ENCODE data around the gene FARP1. TPM values are rescaled to one million over a fixed set of nuclear protein-coding genes. Genes with fewer than 3 reads are reported as not detected.
"Not testable (repeated sequence)": the region's sequence is repeated elsewhere in the genome, so short reads cannot be mapped to it uniquely, and the experiment has no call there.

FARP1 gene
- total RNA-seq, 1 donor: 0.42 TPM

DNA sequence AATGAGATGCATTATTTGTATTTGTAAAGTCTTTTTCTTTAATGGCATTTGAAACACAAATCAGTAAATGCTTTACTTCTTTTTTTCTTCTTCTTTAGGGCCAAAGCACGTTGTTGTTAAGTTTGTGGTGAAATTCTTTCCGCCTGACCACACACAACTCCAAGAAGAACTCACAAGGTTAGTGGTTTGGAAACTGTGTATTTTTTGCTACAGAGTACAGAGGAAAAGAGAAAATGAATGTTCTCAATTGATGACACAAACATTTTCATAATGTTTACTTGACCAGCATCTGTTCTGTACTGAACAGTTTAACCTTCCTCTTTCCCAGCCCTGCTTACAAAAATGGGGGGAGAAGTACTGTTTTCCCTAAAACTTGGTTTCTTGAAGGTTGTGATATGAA is 225.1 kb downstream of the FARP1 start:
- Histone ChIP-seq H3K27me3 (ENCODE audit: insufficient read depth, low read length) (no peaks in the 10 kb centered on the region), H3K4me1 (ENCODE audit: insufficient read depth, low read length) (no peaks in the 10 kb centered on the region), H3K9me3 (ENCODE audit: low read depth, low read length) (no peaks in the 10 kb centered on the region), H3K4me3 (ENCODE audit: low read length) (no peak overlapping the region)

GRCh38 chr13:98369520-98369919 is 226.6 kb downstream of the FARP1 start:
- not testable (repeated sequence) for H3K4me1 ChIP-seq (ENCODE audit: insufficient read depth, low read length); H3K27me3 ChIP-seq (ENCODE audit: insufficient read depth, low read length); H3K4me3 ChIP-seq (ENCODE audit: low read length); H3K9me3 ChIP-seq (ENCODE audit: low read depth, low read length)

- no peaks in the 10 kb centered on the region for H3K4me1 ChIP-seq (ENCODE audit: insufficient read depth, low read length)
- H3K4me3 ChIP-seq (ENCODE audit: low read length): no peak overlapping the region
- H3K9me3 ChIP-seq (ENCODE audit: low read depth, low read length): no peaks in the 10 kb centered on the region
- H3K27me3 ChIP-seq (ENCODE audit: insufficient read depth, low read length): no peaks in the 10 kb centered on the region
Observed at GRCh38 chr13:98370261-98370660, 227.4 kb downstream of the FARP1 start.

GRCh38 chr13:98370806-98371515 is 228.1 kb downstream of the FARP1 start:
- Histone ChIP-seq H3K9me3 (ENCODE audit: low read depth, low read length) (no peaks in the 10 kb centered on the region), H3K4me1 (ENCODE audit: insufficient read depth, low read length) (no peaks in the 10 kb centered on the region), H3K4me3 (ENCODE audit: low read length) (no peak overlapping the region), H3K27me3 (ENCODE audit: insufficient read depth, low read length) (no peaks in the 10 kb centered on the region)

- H3K4me3 ChIP-seq (ENCODE audit: low read length): no peak overlapping the region
- no peaks in the 10 kb centered on the region for H3K4me1 ChIP-seq (ENCODE audit: insufficient read depth, low read length)
- no peaks in the 10 kb centered on the region for H3K27me3 ChIP-seq (ENCODE audit: insufficient read depth, low read length)
- no peaks in the 10 kb centered on the region for H3K9me3 ChIP-seq (ENCODE audit: low read depth, low read length)
Observed at GRCh38 chr13:98371516-98372023, 228.7 kb downstream of the FARP1 start.

- Histone ChIP-seq H3K4me1 (ENCODE audit: insufficient read depth, low read length) (no peaks in the 10 kb centered on the region), H3K9me3 (ENCODE audit: low read depth, low read length) (no peaks in the 10 kb centered on the region), H3K27me3 (ENCODE audit: insufficient read depth, low read length) (no peaks in the 10 kb centered on the region), H3K4me3 (ENCODE audit: low read length) (no peak overlapping the region)
Observed at GRCh38 chr13:98372876-98373275, 230.0 kb downstream of the FARP1 start.

GRCh38 chr13:98374750-98375149 is 231.9 kb downstream of the FARP1 start:
- Histone ChIP-seq H3K4me3 (ENCODE audit: low read length) (no peak overlapping the region), H3K27me3 (ENCODE audit: insufficient read depth, low read length) (no peaks in the 10 kb centered on the region), H3K9me3 (ENCODE audit: low read depth, low read length) (no peaks in the 10 kb centered on the region), H3K4me1 (ENCODE audit: insufficient read depth, low read length) (no peaks in the 10 kb centered on the region)

DNA sequence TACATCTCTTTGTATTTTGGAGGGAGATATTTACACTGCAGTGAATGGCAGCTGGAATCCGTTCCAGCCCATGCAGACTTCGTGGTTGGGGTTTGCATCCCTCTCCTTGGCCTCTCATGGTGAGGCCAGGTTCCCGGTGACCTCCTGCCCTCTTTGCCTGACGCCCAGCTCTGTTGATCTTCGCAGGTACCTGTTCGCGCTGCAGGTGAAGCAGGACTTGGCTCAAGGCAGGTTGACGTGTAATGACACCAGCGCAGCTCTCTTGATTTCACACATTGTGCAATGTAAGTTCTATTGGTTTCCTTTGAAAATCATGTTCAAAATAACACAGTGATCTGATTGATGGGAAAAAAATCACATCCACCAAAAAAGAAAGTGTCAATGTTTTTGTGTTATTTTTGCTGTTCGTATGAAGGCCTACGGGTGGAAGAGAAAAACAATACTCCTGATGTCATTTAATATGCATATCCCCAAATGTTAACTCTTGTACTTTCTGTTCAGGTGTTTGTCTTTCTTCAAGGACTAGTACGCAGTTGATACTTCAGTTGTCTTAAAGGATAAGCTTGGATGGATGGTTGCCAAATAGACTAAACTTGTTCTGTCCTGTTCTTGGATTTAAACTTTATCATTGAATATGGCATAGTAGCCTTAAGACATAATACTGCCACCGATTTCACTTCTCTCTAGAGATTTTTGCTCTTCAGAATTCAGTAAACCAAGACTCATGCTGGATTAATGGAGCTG is 234.9 kb downstream of the FARP1 start:
- Histone ChIP-seq H3K27me3 (ENCODE audit: insufficient read depth, low read length) (no peaks in the 10 kb centered on the region), H3K4me3 (ENCODE audit: low read length) (no peak overlapping the region), H3K9me3 (ENCODE audit: low read depth, low read length) (no peaks in the 10 kb centered on the region), H3K4me1 (ENCODE audit: insufficient read depth, low read length) (no peaks in the 10 kb centered on the region)

GRCh38 chr13:98384739-98385138 is 241.8 kb downstream of the FARP1 start:
- Histone ChIP-seq H3K4me1 (ENCODE audit: insufficient read depth, low read length) (no peaks in the 10 kb centered on the region), H3K27me3 (ENCODE audit: insufficient read depth, low read length) (no peaks in the 10 kb centered on the region), H3K9me3 (ENCODE audit: low read depth, low read length) (no peaks in the 10 kb centered on the region), H3K4me3 (ENCODE audit: low read length) (no peak overlapping the region)

DNA sequence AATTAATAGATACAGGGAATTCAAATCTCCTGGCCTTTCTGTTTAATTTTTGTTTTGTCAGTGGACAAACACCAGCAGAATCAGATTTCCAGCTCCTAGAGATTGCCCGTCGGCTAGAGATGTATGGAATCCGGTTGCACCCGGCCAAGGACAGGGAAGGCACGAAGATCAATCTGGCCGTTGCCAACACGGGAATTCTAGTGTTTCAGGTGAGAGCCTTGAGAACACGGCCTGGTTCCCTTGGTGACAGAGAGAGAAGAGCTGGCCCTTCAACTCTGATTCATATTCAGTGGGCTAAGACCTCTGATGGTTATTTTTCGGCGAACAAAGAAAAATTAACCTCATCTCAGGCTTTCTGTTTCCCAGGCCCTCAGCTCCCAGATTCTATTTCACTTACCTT is 242.7 kb downstream of the FARP1 start:
- Histone ChIP-seq H3K9me3 (ENCODE audit: low read depth, low read length) (no peaks in the 10 kb centered on the region), H3K4me3 (ENCODE audit: low read length) (no peak overlapping the region), H3K27me3 (ENCODE audit: insufficient read depth, low read length) (no peaks in the 10 kb centered on the region), H3K4me1 (ENCODE audit: insufficient read depth, low read length) (no peaks in the 10 kb centered on the region)

- Histone ChIP-seq H3K9me3 (ENCODE audit: low read depth, low read length) (no peaks in the 10 kb centered on the region), H3K4me1 (ENCODE audit: insufficient read depth, low read length) (no peaks in the 10 kb centered on the region), H3K27me3 (ENCODE audit: insufficient read depth, low read length) (no peaks in the 10 kb centered on the region), H3K4me3 (ENCODE audit: low read length) (no peak overlapping the region)
Observed at GRCh38 chr13:98386637-98387036, 243.7 kb downstream of the FARP1 start.

GRCh38 chr13:98389319-98389718 is 246.4 kb downstream of the FARP1 start:
- no peaks in the 10 kb centered on the region for H3K4me1 ChIP-seq (ENCODE audit: insufficient read depth, low read length)
- H3K9me3 ChIP-seq (ENCODE audit: low read depth, low read length): no peaks in the 10 kb centered on the region

DNA sequence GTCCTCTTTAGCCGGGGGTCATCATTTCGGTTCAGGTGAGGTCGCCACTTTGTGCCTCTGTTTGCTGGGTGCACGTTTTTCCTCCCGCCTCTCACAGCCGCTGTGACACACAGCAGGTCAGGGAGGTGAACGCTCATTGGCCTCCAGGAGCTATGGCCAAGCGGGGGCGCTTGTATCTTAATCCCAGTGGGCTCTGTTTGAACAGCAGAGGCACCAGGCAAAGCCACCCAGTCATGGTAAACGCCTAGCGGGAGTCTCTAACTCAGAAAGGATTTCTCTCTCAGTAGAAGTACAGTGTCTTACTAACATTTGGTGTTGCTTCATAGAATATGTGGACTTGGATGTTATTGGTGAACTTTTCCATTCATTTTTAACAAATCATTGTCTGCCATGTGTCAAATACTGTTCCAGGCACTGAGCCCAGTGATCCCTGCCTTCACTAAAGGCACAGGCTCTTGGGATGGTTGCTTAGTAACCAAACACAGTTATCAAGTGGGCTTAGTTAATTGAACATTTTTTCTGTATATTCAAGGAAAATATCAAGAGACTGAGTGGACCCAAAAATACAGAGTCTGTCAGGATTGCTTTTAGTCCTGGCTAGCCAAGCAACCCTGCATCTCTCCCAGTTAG is 247.3 kb downstream of the FARP1 start:
- Histone ChIP-seq H3K4me1 (ENCODE audit: insufficient read depth, low read length) (no peaks in the 10 kb centered on the region), H3K4me3 (ENCODE audit: low read length) (no peak overlapping the region), H3K9me3 (ENCODE audit: low read depth, low read length) (no peaks in the 10 kb centered on the region), H3K27me3 (ENCODE audit: insufficient read depth, low read length) (no peaks in the 10 kb centered on the region)

More at GRCh38 chr13:98389319-98389718, 246.4 kb downstream of the FARP1 start:
- no peaks in the 10 kb centered on the region for H3K27me3 ChIP-seq (ENCODE audit: insufficient read depth, low read length)
- no peak overlapping the region for H3K4me3 ChIP-seq (ENCODE audit: low read length)

- Histone ChIP-seq H3K4me1 (ENCODE audit: insufficient read depth, low read length) (no peaks in the 10 kb centered on the region), H3K9me3 (ENCODE audit: low read depth, low read length) (no peaks in the 10 kb centered on the region), H3K4me3 (ENCODE audit: low read length) (no peak overlapping the region), H3K27me3 (ENCODE audit: insufficient read depth, low read length) (no peaks in the 10 kb centered on the region)
Observed at GRCh38 chr13:98393873-98394272, 251.0 kb downstream of the FARP1 start.

DNA sequence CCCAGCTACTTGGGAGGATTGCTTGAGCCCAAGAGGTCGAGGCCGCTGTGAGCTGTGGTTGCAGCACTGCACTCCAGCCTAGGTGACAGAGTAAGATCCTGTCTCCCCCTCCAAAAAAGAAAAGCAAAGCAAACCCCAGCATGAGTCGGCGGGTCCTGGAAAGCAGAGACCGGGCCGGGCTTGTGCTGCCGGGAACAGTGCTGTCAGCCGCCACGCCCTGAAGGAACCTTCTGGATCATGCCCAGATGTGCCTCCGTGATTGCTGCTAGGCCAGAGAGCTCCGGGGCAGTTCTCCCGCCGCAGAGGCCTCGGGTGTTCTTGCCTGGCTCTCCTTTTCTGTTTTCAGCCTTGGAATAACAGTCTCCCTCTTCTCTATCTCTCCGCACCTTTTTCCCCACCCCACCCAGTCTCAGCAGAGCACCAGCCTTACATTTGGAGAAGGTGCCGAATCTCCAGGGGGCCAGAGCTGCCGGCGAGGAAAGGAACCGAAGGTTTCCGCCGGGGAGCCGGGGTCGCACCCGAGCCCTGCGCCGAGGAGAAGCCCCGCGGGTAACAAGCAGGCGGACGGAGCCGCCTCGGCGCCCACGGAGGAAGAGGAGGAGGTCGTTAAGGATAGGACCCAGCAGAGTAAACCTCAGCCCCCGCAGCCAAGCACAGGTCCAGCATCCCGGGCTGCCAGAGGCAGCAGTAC is 252.1 kb downstream of the FARP1 start:
- H3K4me1 ChIP-seq (ENCODE audit: insufficient read depth, low read length): no peaks in the 10 kb centered on the region

More for the DNA sequence above, 252.1 kb downstream of the FARP1 start:
- no peaks in the 10 kb centered on the region for H3K9me3 ChIP-seq (ENCODE audit: low read depth, low read length)
- no peaks in the 10 kb centered on the region for H3K27me3 ChIP-seq (ENCODE audit: insufficient read depth, low read length)
- H3K4me3 ChIP-seq (ENCODE audit: low read length): no peak overlapping the region

All from mononuclear cell (primary cell).